Activated CD8-positive, alpha-beta memory T cell treated with anti-CD3 and anti-CD28 coated beads, Interleukin-2, amount 50 U/mL, for 1 hour (primary cell): ENCODE data around the gene CLNK.

ENCODE experiments used
- DNase-seq: peaks from one replicate; pipeline ENCODE4 v3.0.0-alpha.2; 2020; ENCODE audit errors: extremely low read depth

Gene CLNK

GRCh38 chr4:10613926-10614478 lies 70.6 kb downstream of the CLNK start:
- DNase-seq = no peak

- DNase-seq = no peak
Observed at GRCh38 chr4:10612476-10612875, 72.1 kb downstream of the CLNK start.

DNA sequence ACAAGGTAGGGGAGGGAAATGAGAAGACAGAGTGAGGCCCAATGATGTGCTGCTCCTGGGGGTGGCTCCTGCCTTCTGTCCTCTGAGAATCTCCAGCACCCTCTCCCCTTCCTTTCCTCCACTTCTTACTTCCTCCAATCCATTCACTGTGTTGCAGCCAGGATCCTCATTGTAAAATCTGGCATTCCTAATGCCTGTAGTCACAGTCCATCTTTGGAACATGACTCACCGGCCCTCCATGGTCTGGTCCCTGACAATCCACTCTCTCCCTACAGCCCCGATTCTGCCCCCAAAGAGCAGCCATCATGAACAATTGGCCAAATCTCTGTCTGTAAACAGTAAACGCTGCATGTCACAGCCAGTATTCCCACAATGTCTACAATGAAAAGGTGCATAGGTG lies 72.9 kb downstream of the CLNK start:
- no peak for DNase-seq

- DNase-seq = no peak
Observed at GRCh38 chr4:10608501-10609219, 75.9 kb downstream of the CLNK start.

GRCh38 chr4:10607206-10607605 lies 77.4 kb downstream of the CLNK start:
- no peak for DNase-seq

- no peak for DNase-seq
Observed at GRCh38 chr4:10606483-10607155, 77.9 kb downstream of the CLNK start.

DNA sequence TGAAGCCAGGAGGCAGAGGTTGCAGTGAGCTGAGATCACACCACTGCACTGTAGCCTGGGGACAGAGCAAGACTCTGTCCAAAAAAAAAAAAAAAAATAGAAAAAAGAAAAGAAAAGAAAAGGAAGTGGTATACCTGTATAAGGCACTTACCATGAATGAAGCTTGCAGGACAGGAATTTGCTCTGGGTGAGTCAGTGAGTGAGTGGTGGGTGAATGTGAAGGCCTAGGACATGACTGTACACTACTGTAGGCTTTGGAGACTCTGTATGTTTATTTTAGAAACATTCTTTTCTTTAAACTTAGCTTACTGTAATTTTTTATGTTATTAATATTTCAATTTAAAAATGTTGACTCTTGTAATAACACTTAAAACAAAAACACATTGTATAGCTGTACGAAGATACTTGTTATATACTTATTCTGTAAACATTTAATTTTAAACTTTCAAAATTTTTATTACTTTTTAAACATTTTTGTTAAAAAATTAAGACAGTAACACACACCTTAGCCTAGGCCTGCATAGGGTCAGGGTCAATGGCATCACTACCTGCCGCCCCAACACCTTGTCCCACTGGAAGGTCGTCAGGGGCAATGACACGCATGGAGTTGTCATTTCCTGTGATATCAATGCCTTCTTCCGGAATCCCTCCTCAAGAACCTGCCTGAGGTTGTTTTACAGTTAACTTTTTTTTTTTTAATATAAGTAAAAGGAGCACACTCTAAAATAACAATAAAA lies 78.7 kb downstream of the CLNK start:
- DNase-seq = no peak

GRCh38 chr4:10605031-10605430 lies 79.5 kb downstream of the CLNK start:
- DNase-seq = no peak

- DNase-seq = no peak
Observed at GRCh38 chr4:10599574-10599973, 85.0 kb downstream of the CLNK start.

GRCh38 chr4:10598829-10599228 lies 85.7 kb downstream of the CLNK start:
- no peak for DNase-seq

DNA sequence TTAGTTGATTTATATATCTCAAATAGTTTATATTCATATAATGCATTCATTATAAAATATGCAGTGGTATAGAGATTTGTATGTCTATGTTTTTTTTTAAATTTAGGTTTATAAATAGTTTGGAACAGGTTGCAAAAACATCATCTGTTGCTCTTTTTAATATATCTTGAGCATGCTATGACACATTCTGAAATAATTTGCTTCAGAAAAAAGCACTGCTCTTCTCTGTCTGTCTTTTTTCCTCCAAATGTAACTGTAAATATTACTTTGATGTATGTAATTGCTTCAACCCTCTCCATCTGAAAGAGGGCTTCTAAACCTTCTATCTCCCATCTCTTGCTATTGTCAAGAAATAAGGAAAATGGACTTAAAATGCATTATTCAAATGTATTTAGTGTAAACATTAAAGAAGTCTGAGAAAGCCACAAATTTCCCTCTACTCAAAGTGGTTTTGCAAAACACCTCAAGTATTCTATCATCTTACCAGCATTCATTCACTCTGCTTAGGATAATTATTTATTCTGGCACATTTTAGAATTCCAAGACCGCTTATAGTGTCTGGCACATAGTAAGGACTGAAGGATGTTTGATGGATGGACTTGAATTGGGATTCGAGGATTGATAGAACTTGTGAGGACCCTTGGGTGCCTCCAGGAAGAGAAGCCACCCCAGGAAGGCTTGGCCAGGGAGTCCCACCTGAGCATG lies 87.8 kb downstream of the CLNK start:
- no peak for DNase-seq

DNA sequence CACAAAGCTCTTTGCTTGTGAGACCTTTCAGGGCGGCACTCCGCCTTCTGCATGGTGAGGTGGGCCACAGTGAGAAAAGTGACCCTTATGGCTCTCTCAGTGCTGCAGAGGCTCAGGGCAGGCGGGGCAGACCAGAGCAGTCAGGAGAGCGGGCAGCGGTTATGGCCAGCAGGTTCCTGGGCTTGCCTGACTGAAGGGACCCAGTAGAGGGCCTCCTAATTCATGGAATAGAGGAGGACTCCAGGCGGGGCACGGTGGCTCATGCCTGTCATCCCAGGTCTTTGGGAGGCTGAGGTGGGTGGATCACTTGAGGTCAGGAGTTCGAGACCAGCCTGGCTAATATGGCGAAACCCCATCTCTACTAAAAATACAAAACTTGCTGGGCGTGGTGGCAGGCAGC lies 91.4 kb downstream of the CLNK start:
- DNase-seq = no peak

GRCh38 chr4:10590896-10591295 lies 93.7 kb downstream of the CLNK start:
- no peak for DNase-seq

- DNase-seq = no peak
Observed at GRCh38 chr4:10589799-10590198, 94.8 kb downstream of the CLNK start.

- DNase-seq = no peak
Observed at GRCh38 chr4:10589321-10589720, 95.2 kb downstream of the CLNK start.

GRCh38 chr4:10587697-10588096 lies 96.9 kb downstream of the CLNK start:
- no peak for DNase-seq

- DNase-seq = no peak
Observed at GRCh38 chr4:10587296-10587695, 97.3 kb downstream of the CLNK start.

DNA sequence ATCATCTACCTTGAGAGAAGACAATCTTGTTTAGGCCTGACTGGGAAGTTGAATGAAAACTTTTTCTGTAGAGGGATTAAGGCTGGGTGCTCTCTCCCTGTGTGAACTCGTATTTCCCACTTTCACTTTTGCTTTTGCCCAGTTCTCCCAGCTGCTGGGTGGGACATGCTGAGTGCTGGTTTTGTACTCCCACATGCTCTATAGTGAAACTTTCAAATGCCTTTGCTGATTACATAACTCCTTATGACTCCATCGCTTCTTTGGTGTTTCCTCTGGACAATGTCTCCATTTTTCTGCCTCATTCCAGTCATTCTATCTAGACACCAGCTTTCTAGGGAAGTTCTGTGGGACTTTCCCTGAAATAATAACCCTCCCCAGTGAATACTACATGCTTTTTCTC lies 100.5 kb downstream of the CLNK start:
- no peak for DNase-seq

DNA sequence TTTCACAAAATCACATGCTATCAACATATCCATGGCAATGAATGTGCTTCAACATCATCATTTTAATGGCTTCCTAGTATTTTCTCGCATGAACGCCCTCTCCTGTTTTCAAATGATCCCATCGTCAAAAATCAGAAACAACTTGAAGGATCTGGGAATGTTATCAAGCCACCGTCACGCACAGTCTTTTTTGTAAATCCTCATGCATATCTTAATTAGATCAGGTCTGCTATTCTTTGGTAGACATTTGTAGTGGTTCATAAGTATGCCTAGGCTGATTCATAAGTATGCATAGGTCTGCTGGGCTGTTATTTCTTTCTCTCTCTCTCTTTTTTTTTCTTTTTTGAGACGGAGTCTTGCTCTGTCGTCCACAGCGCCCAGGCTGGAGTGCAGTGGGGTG lies 101.6 kb downstream of the CLNK start:
- DNase-seq = no peak

DNA sequence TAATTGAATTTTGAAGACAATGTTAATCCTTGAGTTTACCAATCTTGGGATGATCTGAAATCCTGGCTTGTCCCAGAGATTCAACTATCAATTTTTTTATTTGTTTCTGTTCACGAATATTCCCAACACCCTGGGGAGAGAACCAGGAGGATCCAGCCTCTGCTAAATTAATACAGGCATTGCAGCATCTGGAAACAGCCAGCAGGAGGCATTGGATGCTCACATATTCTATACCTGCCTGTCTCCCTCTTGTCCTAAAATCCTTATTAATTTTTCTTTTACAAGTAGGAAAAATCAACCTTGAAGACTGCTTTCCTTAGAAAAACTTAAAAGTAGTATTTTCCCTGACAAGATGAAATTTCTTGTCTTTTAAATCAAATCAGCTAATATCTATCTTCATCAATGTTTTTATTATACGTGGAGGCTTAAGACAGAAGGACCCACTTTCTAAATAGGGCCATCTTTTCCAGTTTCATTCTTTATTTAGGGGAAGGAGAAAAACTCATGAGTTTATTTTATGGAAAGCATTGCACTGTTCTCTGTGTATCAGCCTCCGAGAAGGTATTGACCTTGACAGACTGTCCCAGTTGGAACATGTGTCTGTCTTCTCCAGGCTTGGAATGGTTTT lies 102.4 kb downstream of the CLNK start:
- DNase-seq = no peak

- DNase-seq = no peak
Observed at GRCh38 chr4:10581022-10581421, 103.5 kb downstream of the CLNK start.

DNA sequence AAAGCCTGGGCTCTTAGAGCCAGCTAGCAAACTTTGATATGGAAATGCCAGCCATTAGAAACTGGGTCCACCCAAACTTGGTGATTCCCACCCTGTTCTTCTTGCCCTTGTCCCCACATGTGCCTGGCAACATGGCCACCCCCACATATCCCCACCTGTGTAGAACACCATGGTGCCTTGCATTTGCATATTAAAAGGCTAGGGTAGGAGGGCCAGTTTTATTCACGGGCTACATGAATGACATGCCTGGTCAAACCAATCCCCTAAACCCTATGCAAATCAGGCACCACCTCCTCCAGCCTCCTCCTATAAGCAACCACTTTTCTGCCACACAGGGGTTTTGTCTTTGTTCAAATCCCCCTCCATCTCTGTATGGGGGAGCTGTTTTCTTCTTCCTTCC lies 104.9 kb downstream of the CLNK start:
- DNase-seq = no peak
